ENCODE measurements around the gene KRT84. TPM values are rescaled to one million over a fixed set of nuclear protein-coding genes. Genes with fewer than 3 reads are reported as not detected.

KRT84 gene
- total RNA-seq, 1 experiment from 2014 or later, result not detected

DNA sequence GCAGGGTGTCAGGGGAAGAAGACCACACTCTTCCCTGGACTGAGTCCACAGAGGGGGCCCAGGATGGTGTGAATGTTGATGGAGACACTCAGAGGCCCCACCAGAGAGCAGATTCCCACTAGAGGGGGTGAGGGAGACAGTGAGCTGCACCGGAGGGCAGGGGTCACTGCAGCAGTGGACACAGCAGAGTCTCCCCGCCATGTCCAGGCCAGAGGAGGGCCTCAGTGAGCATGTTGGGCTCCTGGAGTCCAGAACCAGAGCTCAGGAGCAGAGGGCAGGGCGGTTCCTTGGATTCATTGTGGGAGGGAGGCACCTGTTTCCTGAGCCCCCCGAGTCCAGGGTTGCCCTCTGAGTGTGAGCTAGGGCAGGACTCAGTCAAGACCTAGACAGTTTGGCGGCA, 22.5 kb upstream of the KRT84 start:
- DNase-seq (ENCODE audit: low read depth, low spot score) (no peak), ATAC-seq (0 out of 2 replicates have a peak, but pooled peaks have one; percentile 42)
- Histone ChIP-seq H3K36me3 (ENCODE audit: control insufficient read depth in 1 of 2, insufficient read depth in 2 of 2, low read length in 2 of 2) (no peaks in the 10 kb centered on the region), H3K9me3 (ENCODE audit: control insufficient read depth in 1 of 2, insufficient read depth in 1 of 2, low read depth in 1 of 2, low read length in 2 of 2) (no peaks in the 10 kb centered on the region), H3K27ac (ENCODE audit: low read depth, low read length) (no peak overlapping the region), H4K20me1 (ENCODE audit: insufficient read depth) (no peaks in the 10 kb centered on the region), H3K9ac (ENCODE audit: low read length) (no peak overlapping the region), H3K9me2 (ENCODE audit: insufficient read depth) (no peaks in the 10 kb centered on the region), H3K79me2 (ENCODE audit: insufficient read depth, low read length) (no peaks in the 10 kb centered on the region), H3K4me2 (ENCODE audit: low read length) (no peak overlapping the region), H3K27me3 (ENCODE audit: insufficient read depth, low read length) (no peaks in the 10 kb centered on the region), H3K4me1 (ENCODE audit: control insufficient read depth in 1 of 2, insufficient read depth in 2 of 2, low read length in 2 of 2) (no peaks in the 10 kb centered on the region), H3K4me3 (replicated peaks in 1 of 2; ENCODE audit: low read depth in 1 of 2, low read length in 2 of 2) (no peak overlapping the region), H2AFZ (ENCODE audit: low read depth, low read length, poor library complexity, severe bottlenecking) (no peak overlapping the region)
- intact Hi-C loops (cut with micrococcal nuclease), result no loop called here
- TF ChIP-seq JUND (IDR thresholded peaks at IDR 0.05) (no peak), EZH2 (IDR thresholded peaks at IDR 0.05) (no peak), SIN3A (IDR thresholded peaks at IDR 0.05; ENCODE audit: low read depth) (no peak), RAD21 (IDR thresholded peaks at IDR 0.05; ENCODE audit: low read depth) (peak; percentile 41), CBX3 (IDR thresholded peaks at IDR 0.05; ENCODE audit: low read depth) (no peak), ELF1 (IDR thresholded peaks at IDR 0.05; ENCODE audit: borderline replicate concordance, low read depth) (no peak)
- TF ChIP-seq, protein P1, sequence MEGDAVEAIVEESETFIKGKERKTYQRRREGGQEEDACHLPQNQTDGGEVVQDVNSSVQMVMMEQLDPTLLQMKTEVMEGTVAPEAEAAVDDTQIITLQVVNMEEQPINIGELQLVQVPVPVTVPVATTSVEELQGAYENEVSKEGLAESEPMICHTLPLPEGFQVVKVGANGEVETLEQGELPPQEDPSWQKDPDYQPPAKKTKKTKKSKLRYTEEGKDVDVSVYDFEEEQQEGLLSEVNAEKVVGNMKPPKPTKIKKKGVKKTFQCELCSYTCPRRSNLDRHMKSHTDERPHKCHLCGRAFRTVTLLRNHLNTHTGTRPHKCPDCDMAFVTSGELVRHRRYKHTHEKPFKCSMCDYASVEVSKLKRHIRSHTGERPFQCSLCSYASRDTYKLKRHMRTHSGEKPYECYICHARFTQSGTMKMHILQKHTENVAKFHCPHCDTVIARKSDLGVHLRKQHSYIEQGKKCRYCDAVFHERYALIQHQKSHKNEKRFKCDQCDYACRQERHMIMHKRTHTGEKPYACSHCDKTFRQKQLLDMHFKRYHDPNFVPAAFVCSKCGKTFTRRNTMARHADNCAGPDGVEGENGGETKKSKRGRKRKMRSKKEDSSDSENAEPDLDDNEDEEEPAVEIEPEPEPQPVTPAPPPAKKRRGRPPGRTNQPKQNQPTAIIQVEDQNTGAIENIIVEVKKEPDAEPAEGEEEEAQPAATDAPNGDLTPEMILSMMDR (IDR thresholded peaks at IDR 0.05 in 2 of 3, conservative IDR thresholded peaks at IDR 0.05 in 1 of 3; ENCODE audit: borderline replicate concordance in 1 of 3, insufficient read depth in 1 of 3, low read depth in 2 of 3, low read length in 2 of 3), result peak; percentile 20 to 61 (median 37); a peak in 5 of 6 replicates
- RAD21 ChIA-PET (ENCODE audit: low non-redundant PET in 1 of 2, low total read pairs in 2 of 2, uncharacterized antibody in 2 of 2, unreplicated experiment in 2 of 2), result interaction anchor here in 1 of 2 experiments (0.5 kb wide), 1 partner anchor 10 kb away, joined by 3 read pairs; no protein-coding TSS in a partner anchor
- CTCF ChIA-PET, result interaction anchor here (0.9 to 1.5 kb wide), 3 partner anchors 13 to 463 kb away, joined by 3 to 7 read pairs (median 5); no protein-coding TSS in a partner anchor
- no TSS peak for BruUV-seq (replicated peaks)
- POLR2A ChIA-PET, result no interaction called here

DNA sequence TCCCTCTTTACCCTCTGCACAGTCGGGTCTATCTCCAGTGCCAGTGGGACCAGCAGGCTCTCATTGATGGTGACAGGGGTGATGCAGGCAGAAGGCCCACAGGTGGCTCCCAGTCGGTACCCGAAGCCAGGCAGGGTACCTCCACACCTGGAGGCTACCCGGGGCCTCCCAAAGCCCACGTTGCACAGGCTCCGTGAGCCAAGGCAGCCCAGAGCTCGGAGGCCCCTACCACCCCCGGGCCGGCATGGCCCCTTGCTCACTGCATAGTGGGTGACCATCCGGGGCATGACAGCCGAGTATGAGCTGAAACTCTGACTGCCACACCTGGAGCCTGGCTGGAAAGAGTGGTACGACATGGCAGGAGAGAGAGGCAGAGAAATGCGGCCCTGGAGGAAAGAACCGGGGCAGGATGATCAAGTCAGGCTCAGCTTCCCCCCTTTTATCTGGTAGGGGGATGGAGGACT, 20.5 kb upstream of the KRT84 start, which contains the start of gene KRT82:
TSS of gene KRT82 (minus strand) at position 414 of the 464 bp plus-strand sequence. CDS start at position 356, 58 bp downstream.
- no peak within 1 kb of the TSS for H3K27ac ChIP-seq (ENCODE audit: low read depth, low read length)
- no peaks in the 10 kb centered on the region for H3K36me3 ChIP-seq (ENCODE audit: control insufficient read depth in 1 of 2, insufficient read depth in 2 of 2, low read length in 2 of 2)
- ATAC-seq, result no peak
- POLR2A ChIA-PET, result no interaction called here
- H2AFZ ChIP-seq (ENCODE audit: low read depth, low read length, poor library complexity, severe bottlenecking), result no peak within 1 kb of the TSS
- DNase-seq (ENCODE audit: low read depth, low spot score), result no peak
- H3K9me2 ChIP-seq (ENCODE audit: insufficient read depth), result no peaks in the 10 kb centered on the region
- RAD21 ChIA-PET (ENCODE audit: low non-redundant PET in 1 of 2, low total read pairs in 2 of 2, uncharacterized antibody in 2 of 2, unreplicated experiment in 2 of 2), result no interaction called here
- no peaks in the 10 kb centered on the region for H4K20me1 ChIP-seq (ENCODE audit: insufficient read depth)
- H3K9ac ChIP-seq (ENCODE audit: low read length), result no peak within 1 kb of the TSS
- H3K79me2 ChIP-seq (ENCODE audit: insufficient read depth, low read length), result no peaks in the 10 kb centered on the region
- CTCF ChIA-PET, result interaction anchor here (1.1 kb wide), 1 partner anchor 10 kb away, joined by 5 read pairs; no protein-coding TSS in a partner anchor
- no peak within 1 kb of the TSS for H3K4me3 ChIP-seq (replicated peaks in 1 of 2; ENCODE audit: low read depth in 1 of 2, low read length in 2 of 2)
- BruUV-seq (replicated peaks), result no TSS peak
- no peaks in the 10 kb centered on the region for H3K27me3 ChIP-seq (ENCODE audit: insufficient read depth, low read length)
- no peaks in the 10 kb centered on the region for H3K9me3 ChIP-seq (ENCODE audit: control insufficient read depth in 1 of 2, insufficient read depth in 1 of 2, low read depth in 1 of 2, low read length in 2 of 2)
- no peak within 1 kb of the TSS for H3K4me2 ChIP-seq (ENCODE audit: low read length)
- no peaks in the 10 kb centered on the region for H3K4me1 ChIP-seq (ENCODE audit: control insufficient read depth in 1 of 2, insufficient read depth in 2 of 2, low read length in 2 of 2)
- intact Hi-C loops (cut with micrococcal nuclease), result no loop called here
- TF ChIP-seq EZH2phosphoT487 (IDR thresholded peaks at IDR 0.05; ENCODE audit: borderline replicate concordance), result no peak
- TF ChIP-seq, protein P2, sequence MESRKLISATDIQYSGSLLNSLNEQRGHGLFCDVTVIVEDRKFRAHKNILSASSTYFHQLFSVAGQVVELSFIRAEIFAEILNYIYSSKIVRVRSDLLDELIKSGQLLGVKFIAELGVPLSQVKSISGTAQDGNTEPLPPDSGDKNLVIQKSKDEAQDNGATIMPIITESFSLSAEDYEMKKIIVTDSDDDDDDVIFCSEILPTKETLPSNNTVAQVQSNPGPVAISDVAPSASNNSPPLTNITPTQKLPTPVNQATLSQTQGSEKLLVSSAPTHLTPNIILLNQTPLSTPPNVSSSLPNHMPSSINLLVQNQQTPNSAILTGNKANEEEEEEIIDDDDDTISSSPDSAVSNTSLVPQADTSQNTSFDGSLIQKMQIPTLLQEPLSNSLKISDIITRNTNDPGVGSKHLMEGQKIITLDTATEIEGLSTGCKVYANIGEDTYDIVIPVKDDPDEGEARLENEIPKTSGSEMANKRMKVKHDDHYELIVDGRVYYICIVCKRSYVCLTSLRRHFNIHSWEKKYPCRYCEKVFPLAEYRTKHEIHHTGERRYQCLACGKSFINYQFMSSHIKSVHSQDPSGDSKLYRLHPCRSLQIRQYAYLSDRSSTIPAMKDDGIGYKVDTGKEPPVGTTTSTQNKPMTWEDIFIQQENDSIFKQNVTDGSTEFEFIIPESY (IDR thresholded peaks at IDR 0.05; ENCODE audit: extremely low read depth, insufficient replicate concordance, low read length), result no peak
- TF ChIP-seq JUND (IDR thresholded peaks at IDR 0.05), result no peak
- TF ChIP-seq YY1 (IDR thresholded peaks at IDR 0.05; ENCODE audit: extremely low read depth, insufficient replicate concordance, low read depth, low read length), result no peak
- TF ChIP-seq, protein P3, sequence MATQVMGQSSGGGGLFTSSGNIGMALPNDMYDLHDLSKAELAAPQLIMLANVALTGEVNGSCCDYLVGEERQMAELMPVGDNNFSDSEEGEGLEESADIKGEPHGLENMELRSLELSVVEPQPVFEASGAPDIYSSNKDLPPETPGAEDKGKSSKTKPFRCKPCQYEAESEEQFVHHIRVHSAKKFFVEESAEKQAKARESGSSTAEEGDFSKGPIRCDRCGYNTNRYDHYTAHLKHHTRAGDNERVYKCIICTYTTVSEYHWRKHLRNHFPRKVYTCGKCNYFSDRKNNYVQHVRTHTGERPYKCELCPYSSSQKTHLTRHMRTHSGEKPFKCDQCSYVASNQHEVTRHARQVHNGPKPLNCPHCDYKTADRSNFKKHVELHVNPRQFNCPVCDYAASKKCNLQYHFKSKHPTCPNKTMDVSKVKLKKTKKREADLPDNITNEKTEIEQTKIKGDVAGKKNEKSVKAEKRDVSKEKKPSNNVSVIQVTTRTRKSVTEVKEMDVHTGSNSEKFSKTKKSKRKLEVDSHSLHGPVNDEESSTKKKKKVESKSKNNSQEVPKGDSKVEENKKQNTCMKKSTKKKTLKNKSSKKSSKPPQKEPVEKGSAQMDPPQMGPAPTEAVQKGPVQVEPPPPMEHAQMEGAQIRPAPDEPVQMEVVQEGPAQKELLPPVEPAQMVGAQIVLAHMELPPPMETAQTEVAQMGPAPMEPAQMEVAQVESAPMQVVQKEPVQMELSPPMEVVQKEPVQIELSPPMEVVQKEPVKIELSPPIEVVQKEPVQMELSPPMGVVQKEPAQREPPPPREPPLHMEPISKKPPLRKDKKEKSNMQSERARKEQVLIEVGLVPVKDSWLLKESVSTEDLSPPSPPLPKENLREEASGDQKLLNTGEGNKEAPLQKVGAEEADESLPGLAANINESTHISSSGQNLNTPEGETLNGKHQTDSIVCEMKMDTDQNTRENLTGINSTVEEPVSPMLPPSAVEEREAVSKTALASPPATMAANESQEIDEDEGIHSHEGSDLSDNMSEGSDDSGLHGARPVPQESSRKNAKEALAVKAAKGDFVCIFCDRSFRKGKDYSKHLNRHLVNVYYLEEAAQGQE (IDR thresholded peaks at IDR 0.05; ENCODE audit: low read depth), result no peak
- no peak for TF ChIP-seq ZFX (IDR thresholded peaks at IDR 0.05)
- no peak for TF ChIP-seq CEBPB (IDR thresholded peaks at IDR 0.05; ENCODE audit: low read depth)

Data from HCT116 (cell line).